Astrocyte of the spinal cord (primary cell): ENCODE results near the gene RELL2.

Experiments
- DNase-seq: peaks from one replicate; pipeline ENCODE4 v3.0.0; 2011; ENCODE audit warnings: low read depth, low spot score
- H3K4me3 ChIP-seq: 2 replicates; pipeline ENCODE4 v1.5.1; 2011; ENCODE audit warnings: low read depth, mild to moderate bottlenecking, low read length, moderate library complexity
- CTCF ChIP-seq: IDR thresholded peaks from 2 replicates; pipeline ENCODE4 v1.5.1; 2012; ENCODE audit warnings: low read depth, mild to moderate bottlenecking, low read length, inconsistent platforms
- in situ Hi-C: cut with HindIII; loops from 2 replicates; pipeline ENCODE4 v1.10.0; 2017; ENCODE audit warnings: low sequenced_read_pairs

Gene RELL2

DNA sequence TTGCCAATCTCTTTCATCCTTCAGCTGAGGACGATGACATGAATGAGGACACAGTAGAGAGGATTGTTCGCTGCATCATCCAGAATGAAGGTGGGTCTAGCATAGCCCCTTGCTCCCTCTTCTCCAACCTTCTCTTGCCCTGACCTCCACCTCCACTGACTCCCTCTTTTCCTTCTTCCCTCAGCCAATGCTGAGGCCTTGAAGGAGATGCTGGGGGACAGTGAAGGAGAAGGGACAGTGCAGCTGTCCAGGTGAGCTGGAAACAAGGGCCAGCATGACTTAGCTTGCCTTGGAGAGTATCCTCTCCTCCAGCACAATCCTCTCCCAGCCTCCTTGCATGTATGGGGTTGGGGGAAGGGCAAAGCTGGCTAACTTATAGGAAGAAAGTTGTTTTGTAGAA is 2.0 kb downstream of the RELL2 start:
- in situ Hi-C loops = no loop called here
- no peak for DNase-seq
- no peak for TF ChIP-seq CTCF

GRCh38 chr5:141639357-141640050 is 2.7 kb downstream of the RELL2 start:
- in situ Hi-C loops = no loop called here
- H3K4me3 ChIP-seq = no peak overlapping the region
- DNase-seq = no peak
- no peak for TF ChIP-seq CTCF

More for the DNA sequence above, 2.0 kb downstream of the RELL2 start:
- H3K4me3 ChIP-seq = no peak overlapping the region

- in situ Hi-C loops = no loop called here
- no peak for DNase-seq
- no peak overlapping the region for H3K4me3 ChIP-seq
- no peak for TF ChIP-seq CTCF
Observed at GRCh38 chr5:141640051-141640415, 3.2 kb downstream of the RELL2 start.

DNA sequence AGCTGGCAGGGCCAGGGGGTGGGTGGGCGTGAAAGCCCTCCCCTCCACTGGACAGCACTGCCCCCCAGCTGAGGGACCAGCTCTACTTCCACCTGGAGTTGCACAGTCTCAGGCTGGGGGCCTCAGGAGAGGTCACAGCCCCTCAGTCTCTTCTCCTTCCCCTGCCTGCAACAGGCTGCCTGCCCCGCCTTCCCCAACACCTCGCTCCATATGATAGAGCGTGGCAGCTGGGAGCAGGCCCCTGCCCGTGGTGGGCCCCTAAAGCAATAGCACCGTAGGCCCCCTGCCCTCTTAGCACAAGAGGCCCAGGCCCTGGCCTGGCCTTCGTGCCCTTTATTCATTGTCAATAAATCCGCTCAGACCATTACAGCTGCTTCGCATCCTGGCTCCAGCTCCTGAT is 3.9 kb downstream of the RELL2 start:
- in situ Hi-C loops = no loop called here
- no peak overlapping the region for H3K4me3 ChIP-seq
- DNase-seq = no peak
- TF ChIP-seq CTCF = no peak

DNA sequence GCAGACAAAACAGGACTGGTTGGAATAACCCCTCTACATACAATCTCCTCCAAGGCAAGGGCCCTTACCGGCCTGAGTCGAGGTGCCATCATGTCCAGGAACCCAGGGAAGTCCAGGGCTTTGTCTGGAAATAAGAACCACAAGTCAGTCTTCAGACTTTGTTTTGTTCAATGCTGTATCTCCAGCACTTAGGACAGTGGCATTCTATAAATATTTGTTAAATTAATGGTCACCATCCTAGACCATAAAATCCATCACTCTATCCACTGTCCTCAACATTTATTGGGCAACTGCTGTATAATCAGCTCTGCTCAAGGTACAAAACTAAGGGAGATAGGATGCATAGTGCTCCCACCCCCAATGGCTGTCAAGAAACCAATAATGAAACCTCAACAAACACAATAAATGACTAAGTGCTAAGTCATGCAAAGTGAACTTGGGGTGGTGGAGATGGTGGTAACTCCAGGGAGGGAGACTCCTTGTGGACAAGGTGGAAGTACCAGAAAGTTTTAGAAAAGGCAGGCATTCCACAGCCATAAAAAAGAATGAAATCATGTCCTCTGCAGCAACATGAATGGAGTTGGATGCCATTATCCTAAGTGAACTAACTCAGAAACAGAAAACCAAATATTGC is 5.0 kb downstream of the RELL2 start:
- in situ Hi-C loops = no loop called here
- H3K4me3 ChIP-seq = no peak overlapping the region
- DNase-seq = peak; percentile 65
- TF ChIP-seq CTCF = peak; percentile 41

- H3K4me3 ChIP-seq = no peak overlapping the region
- no peak for DNase-seq
- TF ChIP-seq CTCF = no peak
- in situ Hi-C loops = no loop called here
Observed at GRCh38 chr5:141646026-141646425, 9.2 kb downstream of the RELL2 start.
